Activated CD4-positive, alpha-beta T cell treated with anti-CD3 and anti-CD28 coated beads for 1 hour (primary cell): ENCODE measurements around the gene COL16A1.

ENCODE experiments used
- DNase-seq: peaks from one replicate; pipeline ENCODE4 v3.0.0-alpha.2; 2020

Gene COL16A1

DNA sequence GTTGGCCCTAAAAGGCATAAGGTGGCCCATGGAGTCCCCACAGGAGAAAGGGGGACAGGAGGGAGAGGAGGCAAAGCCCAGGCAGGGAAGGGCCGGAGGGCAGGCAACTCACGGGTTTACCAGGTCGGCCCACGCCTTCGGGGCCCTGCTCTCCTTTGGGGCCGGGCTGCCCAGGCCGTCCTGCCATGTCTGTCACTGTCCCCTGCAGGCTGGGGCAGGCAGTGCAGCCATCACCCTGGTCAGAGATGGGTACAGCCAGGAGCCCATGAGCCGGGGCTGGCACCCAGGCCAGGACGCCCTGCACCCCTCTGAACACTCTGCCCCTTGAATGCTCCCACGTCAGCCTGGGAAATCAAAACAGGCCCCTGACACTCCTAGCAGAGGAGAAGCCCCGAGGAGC, 19.8 kb downstream of the COL16A1 start:
- DNase-seq = no peak

DNA sequence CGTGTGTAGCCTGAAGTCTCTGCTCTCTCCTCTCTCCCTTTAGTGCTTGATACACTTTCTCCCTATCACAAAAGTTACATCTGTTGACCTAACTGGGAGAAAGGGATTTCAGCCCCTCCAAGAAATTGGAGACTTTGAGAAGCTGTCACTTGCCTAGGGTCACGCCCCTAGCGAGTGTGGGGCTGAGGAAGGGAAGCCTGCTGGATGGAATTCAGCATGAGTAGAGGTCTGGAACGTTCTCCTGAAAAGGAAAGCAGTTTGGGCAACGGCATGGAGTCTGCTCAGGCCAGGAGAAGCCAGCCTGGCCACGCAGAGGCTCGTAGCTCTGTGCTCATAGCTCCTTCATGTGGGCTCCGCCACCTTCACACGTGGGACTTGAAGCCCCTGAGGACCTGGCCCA, 22.4 kb downstream of the COL16A1 start:
- DNase-seq = no peak

DNA sequence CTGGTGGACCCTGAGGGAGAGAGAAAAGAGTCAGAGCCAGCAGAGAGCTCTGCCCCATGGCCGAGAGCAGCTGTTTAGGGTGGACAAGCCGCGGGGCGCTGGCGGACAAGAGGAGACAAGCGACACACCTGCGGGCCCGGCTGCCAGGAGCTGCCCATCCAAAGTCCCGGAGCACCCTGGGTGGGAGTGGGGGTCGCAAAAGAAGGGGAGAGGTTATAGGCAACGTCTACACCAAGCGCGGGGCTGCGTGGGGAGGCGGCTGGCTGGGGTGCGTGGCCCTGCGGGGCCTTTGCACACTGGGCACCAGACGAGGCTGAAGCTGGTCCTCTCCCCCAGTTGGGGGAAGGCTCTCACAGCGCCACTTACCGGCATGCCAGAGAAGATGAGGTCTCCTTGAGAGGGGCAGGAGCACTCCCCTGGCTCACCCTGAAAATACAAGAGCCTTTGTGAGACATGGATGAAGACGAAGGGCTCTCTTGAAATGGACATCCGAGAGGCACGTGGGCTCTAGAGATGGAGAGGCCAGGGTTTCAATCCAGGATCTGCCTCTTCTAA, 24.1 kb downstream of the COL16A1 start:
- no peak for DNase-seq

DNA sequence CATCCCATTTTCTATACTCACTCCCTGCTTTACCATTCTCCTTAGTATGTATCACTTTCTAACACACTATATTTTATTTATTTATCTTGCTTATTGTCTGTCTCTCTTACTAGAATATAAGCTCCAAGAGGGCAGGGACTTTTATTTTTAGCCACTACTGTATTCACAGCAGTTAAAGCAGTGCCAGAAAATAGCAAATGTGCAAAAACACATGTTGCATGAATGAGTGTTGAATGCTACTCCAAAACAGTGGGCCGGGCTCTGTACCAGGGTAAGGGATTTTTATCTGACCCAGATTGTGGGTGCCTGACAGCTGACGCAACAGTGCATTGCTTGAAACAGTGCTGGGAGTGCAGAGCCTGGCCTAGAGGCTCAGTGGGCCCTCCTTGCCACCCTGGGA, 24.7 kb downstream of the COL16A1 start:
- DNase-seq = no peak

DNA sequence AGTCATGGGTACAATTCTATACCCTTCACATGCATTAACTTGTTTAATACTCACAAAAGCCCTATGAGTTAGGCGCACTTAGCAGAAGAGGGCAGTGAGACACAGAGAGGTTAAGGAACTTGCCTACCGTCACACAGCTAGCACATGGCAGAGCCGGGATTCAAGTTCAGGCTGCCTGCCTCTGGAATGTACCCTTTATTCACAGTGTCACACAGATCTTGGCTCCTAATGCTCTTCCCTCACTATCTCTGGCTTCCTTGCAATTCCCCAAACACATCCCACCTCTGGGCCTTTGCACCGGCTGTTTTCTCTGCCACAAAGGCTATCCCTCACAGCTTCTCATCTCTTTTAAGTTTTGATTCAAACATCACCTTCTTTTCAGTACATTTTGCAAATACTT, 25.1 kb downstream of the COL16A1 start:
- DNase-seq = no peak

DNA sequence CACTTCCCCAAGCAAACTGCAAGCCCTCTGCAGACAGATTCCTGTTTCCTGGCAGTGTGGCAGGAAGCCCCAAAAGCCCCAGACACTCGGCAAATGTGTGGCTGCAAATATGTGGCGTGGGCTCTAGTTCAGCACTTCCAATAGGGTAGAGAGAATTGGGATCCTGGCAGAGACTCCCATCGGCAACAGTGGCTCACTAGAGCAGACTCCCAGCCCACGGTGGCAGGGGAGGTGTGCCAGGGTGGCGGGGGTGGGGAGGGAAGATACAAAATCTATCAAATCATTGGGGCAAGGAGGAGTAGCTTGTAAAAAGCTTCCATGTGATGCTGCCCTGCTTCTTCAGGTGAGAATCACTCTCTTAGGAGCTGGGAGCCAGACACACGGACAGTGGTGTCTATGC, 25.9 kb downstream of the COL16A1 start:
- DNase-seq = no peak

DNA sequence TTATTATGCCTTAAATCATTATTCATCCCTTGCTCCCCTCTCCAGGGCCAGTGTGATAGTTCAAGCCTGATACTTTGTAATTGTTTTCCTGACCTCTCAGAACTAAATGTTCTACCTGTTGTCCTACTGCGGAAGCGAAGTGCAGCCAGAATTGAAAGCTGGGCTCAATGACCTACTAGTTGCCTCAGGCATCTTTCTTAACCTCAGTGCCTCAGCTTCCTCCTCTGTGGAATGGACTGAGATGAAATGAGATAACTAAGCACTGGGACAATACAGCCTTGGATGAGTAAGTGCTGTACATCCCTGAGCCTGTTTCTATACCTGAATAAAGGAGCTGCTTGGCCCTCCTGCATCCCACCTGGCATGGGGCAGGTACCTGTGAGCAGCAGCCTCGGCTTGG, 26.4 kb downstream of the COL16A1 start:
- no peak for DNase-seq

DNA sequence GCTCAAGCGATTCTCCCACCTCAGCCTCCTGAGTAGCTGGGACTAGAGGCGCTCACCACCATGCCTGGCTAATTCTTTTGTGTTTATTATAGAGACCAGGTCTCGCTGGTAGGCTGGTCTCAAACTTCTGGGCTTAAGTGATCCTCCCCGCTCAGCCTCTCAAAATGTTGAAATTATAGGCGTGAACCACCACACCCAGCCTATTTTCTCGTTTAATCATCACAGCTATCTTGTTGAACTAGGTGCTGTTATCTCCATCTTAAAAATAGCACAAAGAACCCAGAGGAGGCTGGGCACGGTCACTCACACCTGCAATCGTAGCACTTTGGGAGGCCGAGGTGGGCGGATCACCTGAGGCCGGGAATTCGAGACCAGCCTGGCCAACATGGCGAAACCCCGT, 28.1 kb downstream of the COL16A1 start:
- DNase-seq = no peak

DNA sequence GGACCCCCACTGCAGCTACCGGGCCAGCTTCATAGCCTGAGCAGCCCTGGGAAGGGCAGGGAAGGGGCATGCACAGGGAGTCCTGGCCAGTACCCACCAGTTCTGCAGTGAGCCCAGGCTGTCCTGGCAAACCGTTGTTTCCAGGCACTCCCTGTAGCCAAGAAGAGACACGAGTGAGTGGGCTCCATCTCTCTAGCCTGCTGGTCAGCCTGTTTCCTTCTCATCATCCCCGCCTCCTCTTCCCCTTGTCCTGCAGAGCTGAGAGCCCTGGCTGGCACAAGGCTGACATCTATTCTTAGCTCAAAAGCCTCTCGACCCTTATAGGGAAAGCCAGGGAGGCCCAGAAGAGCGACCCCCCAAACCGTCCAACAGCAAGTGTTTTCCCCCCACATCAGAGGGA, 28.7 kb downstream of the COL16A1 start:
- no peak for DNase-seq

DNA sequence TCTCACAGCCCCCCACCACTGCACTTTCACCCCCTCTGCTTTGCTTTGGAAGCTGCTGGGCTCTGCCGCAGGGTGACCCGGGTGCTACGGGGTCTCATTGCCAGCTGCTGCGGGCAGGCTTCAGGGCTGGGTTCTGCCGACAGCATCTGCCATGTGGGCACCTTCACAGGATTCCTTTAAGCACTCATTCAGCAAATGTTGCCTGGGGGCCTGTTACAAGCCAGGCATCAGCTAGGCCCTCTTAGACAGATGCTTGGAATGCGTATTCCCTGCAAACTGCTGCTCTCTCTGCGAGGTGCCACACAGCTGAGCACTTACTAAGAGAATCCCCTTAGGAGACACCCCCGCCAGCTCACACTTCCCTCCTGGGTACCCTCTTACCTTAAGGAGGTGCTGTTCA, 29.2 kb downstream of the COL16A1 start:
- DNase-seq = no peak

DNA sequence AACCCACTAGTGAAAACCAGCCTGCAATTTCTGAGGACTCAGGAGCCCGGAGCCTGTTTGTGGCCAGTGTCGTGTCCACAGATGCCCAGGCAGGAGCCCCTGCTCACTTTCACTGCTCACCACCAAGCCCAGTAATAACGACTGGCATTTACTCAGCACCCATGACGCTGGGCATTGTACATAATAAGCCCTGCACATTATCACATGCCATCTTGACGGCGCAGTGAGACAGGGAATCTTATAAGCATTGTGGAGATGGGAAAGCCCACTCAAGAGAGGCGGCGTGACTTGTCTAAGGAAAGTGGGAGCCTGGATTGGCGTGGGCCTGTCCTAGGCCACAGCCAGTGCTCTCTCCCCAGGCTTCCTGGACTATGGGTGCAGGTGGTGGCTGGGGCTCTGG, 30.4 kb downstream of the COL16A1 start:
- DNase-seq = no peak

DNA sequence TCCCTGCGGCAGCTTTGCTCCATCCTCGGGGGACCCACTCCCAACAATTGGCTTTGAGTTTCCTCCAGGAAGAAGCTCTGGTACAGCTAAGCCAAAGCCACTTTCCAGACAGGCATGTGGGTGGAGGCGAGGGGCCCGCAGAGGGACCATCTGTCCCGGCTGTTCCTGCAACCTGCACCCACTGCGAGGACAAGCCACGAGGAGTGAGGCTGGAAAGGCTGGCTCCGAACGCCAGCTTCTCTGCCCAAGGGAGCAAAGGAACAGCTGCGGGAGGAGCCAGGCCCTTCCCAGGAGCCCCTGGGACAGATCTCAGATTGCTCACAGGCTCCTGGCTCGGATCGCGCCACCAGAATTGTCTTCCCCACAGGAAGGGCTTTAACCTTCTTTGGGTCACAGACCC, 30.8 kb downstream of the COL16A1 start:
- DNase-seq = no peak

DNA sequence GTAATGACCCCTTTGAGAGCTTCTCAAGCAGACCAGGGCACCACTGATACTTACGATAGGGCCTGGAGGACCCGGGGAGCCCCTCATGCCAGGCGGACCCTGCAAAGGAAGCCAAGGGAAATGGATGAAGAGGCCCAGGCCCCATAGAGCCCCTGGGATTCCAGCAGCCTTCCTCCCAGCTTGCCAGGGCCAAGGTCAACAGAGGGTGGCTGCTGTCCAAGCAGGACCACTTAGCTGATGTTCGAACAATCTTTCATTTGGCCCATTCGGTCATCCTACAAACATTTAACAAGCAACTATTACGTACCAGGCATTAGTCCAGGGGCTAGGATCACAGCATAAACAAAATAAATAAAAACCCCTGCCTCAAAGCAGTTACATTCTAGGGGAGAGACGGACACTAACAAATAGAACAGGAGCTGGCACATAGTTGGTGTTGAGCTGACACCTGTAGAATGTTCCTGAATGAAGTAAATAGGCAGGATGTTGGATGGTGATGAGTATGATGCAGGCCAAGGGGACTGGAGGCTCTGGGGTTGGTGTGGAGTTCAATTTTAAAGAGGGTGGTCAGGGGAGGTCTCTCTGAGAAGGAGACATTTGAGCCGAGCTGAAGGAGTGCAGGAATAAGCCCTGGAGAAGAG, 32.1 kb downstream of the COL16A1 start:
- DNase-seq = no peak

DNA sequence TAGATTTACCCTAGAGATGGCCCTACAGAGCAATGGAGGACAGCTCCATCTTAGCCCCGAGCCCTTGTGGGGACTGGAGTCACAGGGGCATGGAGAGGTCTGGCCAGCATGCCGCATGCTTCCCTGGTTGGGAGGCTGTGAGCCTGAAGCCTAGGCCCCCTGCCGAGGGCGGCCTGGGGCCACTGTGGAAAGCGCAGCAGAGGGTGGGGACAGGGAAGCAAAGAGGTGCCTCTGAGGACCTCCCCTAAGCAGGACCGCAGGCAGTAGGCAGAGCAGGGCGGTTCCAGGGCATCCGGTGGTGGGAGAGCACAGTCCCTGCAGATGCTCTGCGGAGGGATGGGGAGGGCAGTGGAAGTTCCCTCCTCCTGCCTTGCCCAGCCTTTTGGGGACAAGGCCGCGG, 32.7 kb downstream of the COL16A1 start:
- DNase-seq = no peak

DNA sequence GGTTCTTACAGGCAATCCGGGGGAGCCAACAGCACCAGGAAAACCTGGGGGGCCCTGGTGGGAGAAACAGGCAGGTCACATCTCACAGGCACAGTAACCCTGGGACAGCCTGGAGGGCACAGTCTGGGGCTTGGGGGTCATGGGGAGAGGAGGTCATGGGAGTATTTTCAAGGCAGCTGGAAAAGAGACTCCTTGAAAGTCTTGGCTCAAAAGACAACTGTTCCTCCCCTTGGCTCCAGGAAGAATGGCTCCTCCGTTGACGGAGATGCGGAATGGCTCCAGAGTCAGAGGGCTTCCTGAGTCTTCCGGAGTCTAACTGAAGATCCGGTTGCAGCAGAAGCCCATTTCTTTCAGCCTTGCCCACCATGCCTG, 33.2 kb downstream of the COL16A1 start:
- no peak for DNase-seq

DNA sequence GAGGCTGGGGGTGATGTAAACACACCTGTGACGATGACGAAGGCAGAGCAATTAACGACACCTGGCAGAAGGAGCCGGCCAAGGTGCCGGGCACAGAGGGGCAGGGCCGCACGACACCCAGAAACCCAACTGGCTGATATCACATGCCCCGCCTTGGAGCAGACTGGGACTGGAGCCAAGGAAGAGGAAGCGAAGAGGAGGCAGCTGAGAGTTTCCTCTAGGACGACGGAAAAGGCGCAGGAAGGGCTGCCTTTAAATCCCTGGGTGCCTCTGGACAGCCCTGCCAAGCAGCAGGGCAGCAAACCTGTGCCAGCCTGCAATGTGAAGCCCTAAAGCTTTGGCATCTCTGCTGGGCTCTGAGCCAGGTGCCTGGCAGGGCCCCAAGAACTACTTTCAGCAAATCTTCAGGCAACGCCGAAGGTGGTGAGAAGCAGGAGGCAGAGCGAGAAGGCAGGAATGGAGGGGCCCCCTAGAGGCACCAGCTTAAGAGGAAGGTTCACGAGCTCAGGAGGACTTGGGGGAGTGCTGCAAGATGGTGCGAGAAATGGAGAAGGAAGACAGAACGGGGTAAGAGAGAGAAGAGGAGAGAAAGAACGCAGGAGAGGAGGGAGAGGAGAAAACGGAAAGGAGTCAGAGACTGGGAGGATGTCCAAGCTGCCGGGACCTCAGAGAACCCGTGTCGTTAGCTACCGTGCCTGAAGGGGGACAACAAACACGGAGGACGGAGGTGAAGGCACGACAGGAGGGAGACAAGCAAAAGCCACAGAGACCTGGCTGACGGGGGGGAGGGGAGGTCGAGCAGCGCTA, 33.8 kb downstream of the COL16A1 start:
- no peak for DNase-seq

DNA sequence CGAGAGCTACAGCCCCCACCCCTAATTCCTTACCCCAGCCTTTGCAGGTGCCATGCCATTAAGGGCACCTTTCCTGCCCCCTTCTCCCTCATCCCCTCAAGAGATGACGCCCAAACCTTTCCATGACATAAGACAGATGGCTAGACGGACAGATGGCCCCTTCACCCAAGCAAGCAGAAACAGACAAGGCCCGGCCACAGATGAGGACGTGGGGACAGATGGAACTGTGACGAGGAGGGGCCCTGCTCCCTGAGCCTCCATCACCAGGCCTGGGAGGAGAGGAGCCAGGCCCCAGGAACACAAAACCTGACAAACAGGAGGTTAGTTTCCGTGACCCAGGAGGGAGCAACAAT, 34.4 kb downstream of the COL16A1 start:
- DNase-seq = no peak

DNA sequence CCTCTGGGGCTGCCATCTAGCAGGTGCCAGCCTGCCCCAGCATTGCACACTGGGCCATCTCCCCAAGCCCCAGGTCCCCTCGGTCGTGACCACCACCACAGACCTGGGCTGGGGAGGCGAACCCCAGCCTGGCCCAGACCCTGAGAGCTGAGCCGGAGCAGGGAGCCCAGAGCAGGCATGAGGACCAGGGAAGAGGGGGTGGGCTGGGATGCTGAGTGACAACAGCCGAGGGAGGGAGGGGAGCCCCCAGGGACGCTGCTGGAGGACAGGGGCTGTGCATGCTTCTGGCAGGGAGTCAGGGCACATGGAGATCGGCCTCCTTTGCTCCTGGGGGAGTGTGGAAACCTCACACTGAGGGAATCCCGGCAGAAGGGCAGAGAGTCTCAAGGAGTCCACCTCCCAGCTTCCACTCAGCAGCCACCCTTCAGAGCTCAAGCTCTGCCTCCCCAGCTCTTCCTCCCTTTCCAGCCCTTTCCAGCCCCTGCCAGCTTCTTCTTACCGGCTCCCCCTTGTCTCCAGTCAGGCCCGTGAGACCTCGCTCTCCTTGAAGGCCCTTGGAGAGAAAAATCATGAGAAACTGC, 35.4 kb downstream of the COL16A1 start:
- no peak for DNase-seq

DNA sequence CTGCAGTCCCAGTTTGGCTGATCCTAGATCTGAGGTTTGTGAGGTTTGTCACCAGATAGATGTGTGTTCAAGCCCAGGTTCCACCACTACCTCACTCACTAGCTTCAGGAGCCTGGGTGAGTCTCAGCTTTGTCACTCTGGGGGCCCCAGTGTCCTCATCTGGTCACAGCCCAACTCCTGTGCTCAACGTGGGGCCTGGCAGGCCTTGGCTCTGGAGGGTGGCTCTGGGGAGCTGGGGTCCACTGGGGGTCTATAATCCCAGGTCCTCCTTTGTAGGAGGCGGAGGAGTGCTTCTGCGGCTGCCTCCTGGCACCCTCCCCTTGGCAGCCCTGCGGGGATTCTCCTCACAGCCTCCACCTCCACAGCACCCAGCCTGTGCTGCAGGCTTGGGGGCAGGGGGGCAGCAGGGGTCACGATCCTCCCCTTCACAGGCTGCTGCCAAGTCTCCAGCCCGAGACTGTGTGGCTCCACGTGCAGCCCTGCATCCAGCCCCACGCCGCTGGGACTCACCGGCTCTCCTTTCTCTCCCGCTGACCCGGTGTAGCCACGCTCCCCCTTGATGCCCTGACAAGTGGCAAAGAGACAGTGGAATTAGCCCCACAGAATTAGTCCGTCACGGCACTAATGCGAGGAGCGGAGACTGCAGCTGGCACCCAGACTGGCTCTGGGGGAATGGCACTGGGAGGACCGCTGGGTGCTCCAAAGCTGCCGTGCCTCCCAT, 36.6 kb downstream of the COL16A1 start:
- DNase-seq = no peak

DNA sequence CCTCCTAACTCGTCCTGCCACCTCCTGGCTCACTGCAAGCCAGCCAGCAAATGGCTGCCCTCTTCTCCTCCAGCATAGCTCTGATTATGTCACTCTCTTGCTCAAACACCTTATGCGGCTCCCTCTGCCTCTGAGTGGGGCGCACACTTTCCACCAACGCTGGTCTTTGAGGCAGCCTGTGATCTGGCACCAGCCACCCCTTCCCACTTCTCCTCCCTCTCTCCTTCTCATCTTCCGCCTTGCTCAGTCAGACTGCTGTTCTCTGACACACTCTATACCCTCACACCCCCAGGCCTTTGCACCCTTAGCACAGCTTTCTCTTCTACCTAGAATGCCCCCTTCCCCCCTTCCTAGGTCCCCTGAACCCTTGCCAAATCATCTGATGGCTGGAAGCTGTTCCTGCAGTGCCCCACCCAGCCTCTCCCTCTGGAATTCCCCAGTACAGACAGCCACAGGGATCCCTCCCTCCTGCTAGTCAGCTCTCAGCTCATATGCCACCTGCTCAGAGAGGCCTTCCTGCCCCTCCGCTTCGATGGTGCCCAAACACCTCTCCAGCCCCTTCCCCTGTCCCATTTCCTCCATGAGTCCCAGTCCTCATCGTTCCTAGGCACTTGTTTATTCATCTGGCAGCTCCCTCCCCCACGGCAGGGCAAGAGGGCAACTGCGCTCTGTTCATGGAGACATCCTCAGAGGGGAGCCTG, 37.4 kb downstream of the COL16A1 start:
- DNase-seq = no peak

DNA sequence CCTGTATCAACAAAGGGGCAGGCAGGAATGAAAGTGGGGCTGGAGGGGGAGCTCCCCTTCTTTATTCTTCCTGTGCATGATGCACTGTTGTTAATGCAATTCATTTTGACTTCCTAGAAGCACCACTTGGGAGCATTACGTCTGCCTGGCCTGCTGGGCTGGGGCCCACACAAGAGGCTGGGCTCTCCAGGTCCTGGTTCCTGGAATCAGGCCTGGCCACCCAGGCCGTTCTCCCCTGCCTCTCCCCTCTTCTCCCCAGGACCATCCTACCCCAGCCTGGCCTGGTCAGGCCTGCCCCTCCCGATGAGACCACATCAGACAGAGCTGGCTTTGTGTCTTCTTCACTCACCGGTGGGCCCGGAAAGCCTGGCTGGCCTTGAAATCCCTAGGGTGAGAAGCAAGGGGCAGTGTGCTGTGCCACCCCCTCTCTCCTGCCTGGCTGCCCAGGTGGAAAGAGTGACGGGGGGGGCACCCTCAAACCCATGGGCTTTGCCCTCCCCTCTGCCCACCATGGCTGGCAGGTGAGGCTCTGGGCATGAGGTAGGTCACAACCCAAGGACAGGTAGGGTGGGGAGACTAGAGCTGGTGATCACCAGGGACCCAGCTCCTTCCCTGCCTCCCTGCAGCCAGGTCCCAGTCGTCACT, 38.5 kb downstream of the COL16A1 start:
- no peak for DNase-seq

DNA sequence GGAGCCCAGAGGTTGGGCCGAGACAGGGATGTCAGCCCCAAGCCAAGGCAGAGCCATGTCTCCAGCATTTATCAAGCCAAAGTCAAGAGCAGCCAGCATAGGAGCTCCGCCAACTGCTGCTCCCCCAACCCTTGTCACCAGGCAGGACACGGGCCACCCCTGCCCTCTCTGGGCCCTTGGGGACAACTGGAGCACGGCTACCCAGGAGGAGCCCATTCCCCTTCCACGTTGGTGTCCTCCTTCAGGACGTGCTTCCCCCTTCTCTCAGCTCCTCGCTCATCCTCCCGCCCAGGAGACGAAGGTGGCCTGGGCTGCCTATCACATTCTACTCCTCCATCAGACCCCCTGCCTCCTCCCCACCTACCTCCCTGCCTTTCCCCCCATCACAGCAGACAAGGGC, 39.3 kb downstream of the COL16A1 start:
- DNase-seq = no peak
